Loucy (cell line): ENCODE measurements around the gene ACER3.

ENCODE experiments used
- H2AFZ ChIP-seq: fragments of 200-600 bp; sonication (generic); 2 replicates; pipeline ENCODE4 v1.6.0; 2016; ENCODE audit warnings: antibody characterized with exemption, mild to moderate bottlenecking, low read length, moderate library complexity
- H3F3A ChIP-seq: fragments of 200-600 bp; 2 replicates; pipeline ENCODE4 v1.6.0; 2016; ENCODE audit warnings: antibody characterized with exemption, low read depth, mild to moderate bottlenecking
- H3K27me3 ChIP-seq: fragments of 200-600 bp; sonication (generic); 2 replicates; pipeline ENCODE4 v1.6.1; 2014; ENCODE audit warnings: low read length, mild to moderate bottlenecking; ENCODE audit not compliant: insufficient read depth, poor library complexity, severe bottlenecking
- H3K36me3 ChIP-seq: fragments of 200-600 bp; sonication (generic); 2 replicates; pipeline ENCODE4 v1.6.1; 2016; ENCODE audit warnings: low read length; ENCODE audit not compliant: insufficient read depth
- H3K4me1 ChIP-seq: fragments of 200-600 bp; sonication (generic); 2 replicates; pipeline ENCODE4 v1.5.1; 2014; ENCODE audit warnings: low read length, mild to moderate bottlenecking; ENCODE audit not compliant: insufficient read depth, poor library complexity, severe bottlenecking
- H3K4me2 ChIP-seq: fragments of 200-600 bp; sonication (generic); 2 replicates; pipeline ENCODE4 v1.6.0; 2014; ENCODE audit warnings: antibody characterized with exemption, low read length, low read depth, mild to moderate bottlenecking; ENCODE audit not compliant: poor library complexity, severe bottlenecking
- H3K4me3 ChIP-seq: fragments of 200-600 bp; sonication (generic); 2 replicates; pipeline ENCODE4 v1.5.1; 2014; ENCODE audit warnings: low read length, mild to moderate bottlenecking, mixed read lengths; ENCODE audit not compliant: poor library complexity, severe bottlenecking
- H3K79me2 ChIP-seq: fragments of 200-600 bp; sonication (generic); 2 replicates; pipeline ENCODE4 v1.6.1; 2014; ENCODE audit warnings: low read length; ENCODE audit not compliant: insufficient read depth
- H3K9ac ChIP-seq: fragments of 200-600 bp; sonication (generic); 2 replicates; pipeline ENCODE4 v1.6.0; 2014; ENCODE audit warnings: mild to moderate bottlenecking, low read depth, low read length, moderate library complexity; ENCODE audit not compliant: poor library complexity, severe bottlenecking
- H3K9me2 ChIP-seq: fragments of 200-600 bp; sonication (generic); replicated peaks from 2 replicates; pipeline ENCODE4 v1.6.1; 2016; ENCODE audit warnings: low read depth, low read length, mixed read lengths
- H3K9me3 ChIP-seq: fragments of 200-600 bp; sonication (generic); 2 replicates; pipeline ENCODE4 v1.6.1; 2014; ENCODE audit warnings: mild to moderate bottlenecking, antibody characterized with exemption, low read length, low read depth; ENCODE audit not compliant: insufficient read depth
- H4K20me1 ChIP-seq: fragments of 200-600 bp; sonication (generic); 2 replicates; pipeline ENCODE4 v1.6.0; 2014; ENCODE audit warnings: antibody characterized with exemption, low read length, mild to moderate bottlenecking; ENCODE audit not compliant: insufficient read depth, poor library complexity, severe bottlenecking
- CTCF ChIP-seq: fragments of 200-600 bp; sonication (generic); conservative IDR thresholded peaks from 2 replicates; pipeline ENCODE4 v1.5.1; 2014; ENCODE audit warnings: mild to moderate bottlenecking, antibody characterized with exemption, low read length
- EZH2phosphoT487 ChIP-seq: fragments of 200-600 bp; IDR thresholded peaks from 2 replicates; pipeline ENCODE4 v1.6.1; 2018; ENCODE audit warnings: antibody characterized with exemption, mild to moderate bottlenecking, moderate library complexity, borderline replicate concordance

ACER3 gene

DNA sequence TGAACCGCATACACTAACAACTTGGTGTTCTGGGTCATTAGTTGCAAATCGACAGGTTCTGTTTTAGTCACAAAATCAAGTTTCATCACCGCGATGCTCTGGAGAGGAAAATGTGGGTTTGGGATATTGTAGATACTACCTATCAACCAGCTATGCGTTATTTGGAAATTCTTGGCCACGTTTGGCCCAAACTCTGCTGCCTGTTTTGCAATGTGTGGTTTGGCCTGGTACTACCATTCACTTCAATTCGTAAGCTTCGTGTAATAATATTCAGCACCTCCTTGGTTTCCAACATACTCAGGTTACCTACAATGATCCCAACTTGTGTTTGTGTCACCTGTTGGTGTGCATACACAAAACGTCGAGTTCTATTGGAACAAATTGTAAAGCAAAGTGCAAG is 16.2 kb upstream of the ACER3 start:
- Histone ChIP-seq H3K4me2 (no peak overlapping the region), H2AFZ (no peak overlapping the region), H3K9ac (no peak overlapping the region), H3K4me1 (no peaks in the 10 kb centered on the region), H3K9me3 (no peaks in the 10 kb centered on the region), H3K9me2 (no peaks in the 10 kb centered on the region), H3K27me3 (no peaks in the 10 kb centered on the region), H3F3A (no peaks in the 10 kb centered on the region), H3K36me3 (no peaks in the 10 kb centered on the region), H3K79me2 (no peaks in the 10 kb centered on the region), H4K20me1 (no peaks in the 10 kb centered on the region), H3K4me3 (no peak overlapping the region)
- TF ChIP-seq EZH2phosphoT487: no peak
- TF ChIP-seq CTCF: no peak

DNA sequence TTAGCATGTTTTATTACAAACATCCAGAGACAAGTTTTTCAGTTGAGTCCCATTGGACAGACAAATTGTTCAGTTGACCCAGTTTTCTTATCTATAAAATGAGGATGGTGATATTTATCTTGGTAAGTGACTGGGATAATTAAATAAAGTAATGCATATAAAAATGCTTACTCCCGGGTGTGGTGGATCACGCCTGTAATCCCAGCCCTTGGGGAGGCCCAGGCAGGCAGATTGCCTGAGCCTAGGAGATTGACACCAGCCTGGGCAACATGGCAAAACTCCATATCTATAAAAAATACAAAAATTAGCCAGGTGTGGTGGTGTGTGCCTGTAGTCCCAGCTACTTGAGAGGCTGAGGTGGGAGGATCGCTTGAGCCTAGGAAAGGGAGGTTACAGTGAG is 15.6 kb upstream of the ACER3 start:
- no peaks in the 10 kb centered on the region for H3K27me3 ChIP-seq
- no peaks in the 10 kb centered on the region for H3K4me1 ChIP-seq
- H3K4me3 ChIP-seq: no peak overlapping the region
- H3K9ac ChIP-seq: no peak overlapping the region
- no peak for TF ChIP-seq CTCF
- no peak for TF ChIP-seq EZH2phosphoT487
- no peaks in the 10 kb centered on the region for H4K20me1 ChIP-seq
- no peaks in the 10 kb centered on the region for H3K9me3 ChIP-seq
- no peaks in the 10 kb centered on the region for H3F3A ChIP-seq
- H3K9me2 ChIP-seq: no peaks in the 10 kb centered on the region
- no peak overlapping the region for H3K4me2 ChIP-seq
- no peaks in the 10 kb centered on the region for H3K36me3 ChIP-seq
- no peak overlapping the region for H2AFZ ChIP-seq
- no peaks in the 10 kb centered on the region for H3K79me2 ChIP-seq

DNA sequence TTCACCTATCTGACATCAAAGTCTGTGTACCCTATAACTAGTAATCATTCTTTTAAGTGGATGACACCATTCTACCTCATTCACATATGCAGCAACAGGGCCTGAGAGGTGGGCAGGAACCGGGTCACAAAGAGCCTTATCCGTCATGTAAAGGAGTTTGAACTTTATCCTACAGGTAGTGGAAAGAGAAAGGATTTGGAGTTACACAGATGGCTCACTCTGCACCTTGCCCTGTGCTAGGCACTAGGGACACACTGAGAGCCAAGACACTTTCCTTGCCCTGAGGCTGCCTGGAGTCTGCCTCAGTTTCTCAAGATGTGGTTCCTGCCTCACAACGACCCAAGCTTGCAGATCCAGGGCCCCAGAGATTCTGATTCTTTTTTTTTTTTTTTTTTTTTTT is 14.3 kb upstream of the ACER3 start:
- Histone ChIP-seq H4K20me1 (no peaks in the 10 kb centered on the region), H3K9me3 (no peaks in the 10 kb centered on the region), H3F3A (no peaks in the 10 kb centered on the region), H3K27me3 (no peaks in the 10 kb centered on the region), H3K4me3 (no peak overlapping the region), H3K79me2 (no peaks in the 10 kb centered on the region), H3K9ac (no peak overlapping the region), H3K4me2 (no peak overlapping the region), H2AFZ (no peak overlapping the region), H3K4me1 (no peaks in the 10 kb centered on the region), H3K9me2 (no peaks in the 10 kb centered on the region), H3K36me3 (no peaks in the 10 kb centered on the region)
- TF ChIP-seq EZH2phosphoT487: no peak
- no peak for TF ChIP-seq CTCF
